ENCODE measurements around the gene CDC37. TPM values are rescaled to one million over a fixed set of nuclear protein-coding genes. Genes with fewer than 3 reads are reported as not detected.

The CDC37 gene
- 100 to 1,000 TPM; 106 to 144 (median 118) TPM for total RNA-seq
- polyA plus RNA-seq, result 100 to 1,000 TPM; 129 to 294 (median 146) TPM

DNA sequence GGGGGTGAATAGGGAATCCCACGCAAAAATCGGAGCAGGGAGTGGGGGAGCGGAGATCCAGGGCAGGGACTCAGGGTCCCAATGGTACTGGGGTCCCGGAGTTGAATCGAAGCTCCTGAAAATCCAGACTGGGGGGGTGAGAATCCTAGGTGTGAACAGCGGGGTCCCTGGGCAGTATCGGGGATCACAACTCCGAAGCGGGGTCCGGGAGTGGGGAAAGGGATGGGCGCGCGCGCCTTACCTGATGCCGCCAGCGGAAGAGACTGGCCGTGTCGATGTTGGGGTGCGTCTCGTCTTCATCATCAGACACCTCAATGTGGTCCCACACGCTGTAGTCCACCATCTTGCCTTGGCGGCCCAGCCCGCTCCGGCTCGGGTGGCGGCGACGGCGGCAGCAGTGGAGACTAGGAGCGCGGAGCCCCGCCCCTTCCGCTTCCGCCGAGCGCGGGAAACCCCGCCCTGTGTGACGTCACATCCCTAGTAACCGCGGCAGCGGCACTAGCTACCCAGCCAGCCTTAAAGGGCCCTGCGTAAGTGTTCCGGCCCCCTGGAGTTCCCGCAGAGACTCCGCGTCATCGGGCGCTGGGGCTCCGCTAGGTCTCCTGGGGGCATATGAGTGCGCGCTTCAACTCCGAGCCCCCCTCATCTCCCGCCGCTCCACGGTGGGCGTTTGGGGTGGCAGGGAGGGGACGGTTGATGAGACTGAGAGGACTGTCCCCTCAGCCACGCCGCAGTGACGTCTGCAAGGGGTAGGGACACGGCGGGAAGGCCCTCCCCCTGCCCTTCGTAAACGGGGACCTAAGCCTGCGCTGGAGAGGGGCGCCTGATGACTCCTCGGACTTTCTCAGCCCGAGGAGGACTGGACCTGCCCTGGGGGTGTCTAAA is at the start of gene CDC37:
Gene CDC37 (minus strand): TSS at position 406 of the 885 bp plus-strand sequence. CDS start 63 bp downstream, at position 343.
- peak within 1 kb of the TSS; percentile 79 to 90 (median 82) for H3K27ac ChIP-seq
- peak; percentile 98 for DNase-seq
- H3K9me3 ChIP-seq, result no peaks in the 10 kb centered on the region
- H3K36me3 ChIP-seq, result no peaks in the 10 kb centered on the region
- H3K27me3 ChIP-seq, result peaks cover 6 to 38% (median 31%) of the 10 kb centered on the region in 3 donors
- peak; percentile 68 to 79 for TF ChIP-seq POLR2A (IDR thresholded peaks at IDR 0.05)
- TF ChIP-seq, protein P1, sequence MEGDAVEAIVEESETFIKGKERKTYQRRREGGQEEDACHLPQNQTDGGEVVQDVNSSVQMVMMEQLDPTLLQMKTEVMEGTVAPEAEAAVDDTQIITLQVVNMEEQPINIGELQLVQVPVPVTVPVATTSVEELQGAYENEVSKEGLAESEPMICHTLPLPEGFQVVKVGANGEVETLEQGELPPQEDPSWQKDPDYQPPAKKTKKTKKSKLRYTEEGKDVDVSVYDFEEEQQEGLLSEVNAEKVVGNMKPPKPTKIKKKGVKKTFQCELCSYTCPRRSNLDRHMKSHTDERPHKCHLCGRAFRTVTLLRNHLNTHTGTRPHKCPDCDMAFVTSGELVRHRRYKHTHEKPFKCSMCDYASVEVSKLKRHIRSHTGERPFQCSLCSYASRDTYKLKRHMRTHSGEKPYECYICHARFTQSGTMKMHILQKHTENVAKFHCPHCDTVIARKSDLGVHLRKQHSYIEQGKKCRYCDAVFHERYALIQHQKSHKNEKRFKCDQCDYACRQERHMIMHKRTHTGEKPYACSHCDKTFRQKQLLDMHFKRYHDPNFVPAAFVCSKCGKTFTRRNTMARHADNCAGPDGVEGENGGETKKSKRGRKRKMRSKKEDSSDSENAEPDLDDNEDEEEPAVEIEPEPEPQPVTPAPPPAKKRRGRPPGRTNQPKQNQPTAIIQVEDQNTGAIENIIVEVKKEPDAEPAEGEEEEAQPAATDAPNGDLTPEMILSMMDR (IDR thresholded peaks at IDR 0.05), result no peak
- peak; percentile 87 to 94 (median 92) for TF ChIP-seq POLR2AphosphoS5 (IDR thresholded peaks at IDR 0.05)
- TF ChIP-seq EP300 (IDR thresholded peaks at IDR 0.05), result peak in 1 of 4 donors; percentile 5
- H3K4me1 ChIP-seq, result peaks cover 0 to 44% (median 36%) of the 10 kb centered on the region in 4 donors
- H3K4me3 ChIP-seq, result peak within 1 kb of the TSS; percentile 70 to 97 (median 93)
- 1% methylated on average over 69 of the region's 69 CpGs for WGBS, 2 donors
- intact Hi-C loops (cut with DNase I), result loop anchor here (2.0 to 10.0 kb wide), 4 partner anchors 21 to 241 kb away; partner anchors contain the start of genes CDKN2D, KRI1 and RAVER1

DNA sequence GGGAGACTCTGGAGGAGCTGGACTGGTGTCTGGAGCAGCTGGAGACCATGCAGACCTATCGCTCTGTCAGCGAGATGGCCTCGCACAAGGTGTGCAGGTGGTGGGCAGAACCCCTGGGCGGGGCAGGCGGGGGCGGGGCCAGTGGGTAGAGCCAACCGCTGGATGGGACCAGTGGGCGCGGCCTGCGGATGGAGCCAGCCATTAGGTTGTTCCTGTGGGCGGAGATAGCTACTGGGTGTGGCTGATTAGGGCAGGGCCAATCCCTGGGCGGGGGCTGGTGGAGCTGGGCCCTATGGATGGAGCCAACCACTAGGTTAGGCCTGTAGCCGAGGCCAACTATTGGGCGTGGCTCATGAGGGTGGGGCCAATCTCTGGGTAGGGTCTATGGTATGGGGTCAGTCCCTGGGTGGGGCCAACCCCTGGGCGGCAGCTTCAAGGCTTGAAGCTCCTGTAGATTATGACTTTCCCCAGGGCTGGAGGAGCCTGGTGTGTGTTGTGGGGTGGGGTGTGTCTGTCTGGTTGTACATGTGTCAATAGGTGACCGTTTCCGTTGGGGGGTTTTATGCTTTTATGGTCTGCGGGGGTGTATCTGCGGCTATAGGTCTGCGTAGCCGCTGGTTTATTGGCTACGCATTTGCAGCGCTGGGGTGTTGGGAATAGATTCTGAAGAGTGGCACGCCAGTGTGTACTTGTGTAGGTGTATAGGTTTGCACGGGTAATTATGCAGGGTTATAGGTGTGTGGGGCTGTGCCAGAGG is 47.7 kb upstream of the CDC37 start:
- no peaks in the 10 kb centered on the region for H3K4me1 ChIP-seq
- 20 to 68% methylated on average over 25 of the region's 25 CpGs for WGBS, 2 donors
- DNase-seq, result no peak
- H3K36me3 ChIP-seq, result peaks cover 0 to 50% (median 11%) of the 10 kb centered on the region in 4 donors
- H3K9me3 ChIP-seq, result no peaks in the 10 kb centered on the region
- H3K27ac ChIP-seq, result no peak overlapping the region
- H3K27me3 ChIP-seq, result no peaks in the 10 kb centered on the region
- TF ChIP-seq POLR2AphosphoS5 (IDR thresholded peaks at IDR 0.05) (no peak), EP300 (IDR thresholded peaks at IDR 0.05) (no peak), POLR2A (IDR thresholded peaks at IDR 0.05) (no peak)
- TF ChIP-seq, protein P1 (IDR thresholded peaks at IDR 0.05), result no peak
- intact Hi-C loops (cut with DNase I), result no loop called here
- no peak overlapping the region for H3K4me3 ChIP-seq

GRCh38 chr19:10450191-10450852 is 47.0 kb upstream of the CDC37 start:
- Histone ChIP-seq H3K4me3 (no peak overlapping the region), H3K4me1 (no peaks in the 10 kb centered on the region), H3K36me3 (peaks cover 0 to 51% (median 11%) of the 10 kb centered on the region in 4 donors), H3K27ac (no peak overlapping the region), H3K27me3 (no peaks in the 10 kb centered on the region), H3K9me3 (no peaks in the 10 kb centered on the region)
- no peak for DNase-seq
- intact Hi-C loops (cut with DNase I), result no loop called here
- TF ChIP-seq, protein P1 (IDR thresholded peaks at IDR 0.05), result no peak
- no peak for TF ChIP-seq POLR2A (IDR thresholded peaks at IDR 0.05)
- TF ChIP-seq POLR2AphosphoS5 (IDR thresholded peaks at IDR 0.05), result no peak
- TF ChIP-seq EP300 (IDR thresholded peaks at IDR 0.05), result no peak
- WGBS, 2 donors, result 83 to 91% methylated on average over 14 of the region's 14 CpGs

GRCh38 chr19:10449037-10449436 is 45.7 kb upstream of the CDC37 start:
- intact Hi-C loops (cut with DNase I), result no loop called here
- no peak for TF ChIP-seq POLR2AphosphoS5 (IDR thresholded peaks at IDR 0.05)
- TF ChIP-seq POLR2A (IDR thresholded peaks at IDR 0.05), result no peak
- no peak for TF ChIP-seq EP300 (IDR thresholded peaks at IDR 0.05)
- TF ChIP-seq, protein P1 (IDR thresholded peaks at IDR 0.05), result no peak
- Histone ChIP-seq H3K4me1 (no peaks in the 10 kb centered on the region), H3K36me3 (peaks cover 0 to 47% (median 11%) of the 10 kb centered on the region in 4 donors), H3K27ac (no peak overlapping the region), H3K27me3 (no peaks in the 10 kb centered on the region), H3K9me3 (no peaks in the 10 kb centered on the region), H3K4me3 (no peak overlapping the region)
- WGBS, 2 donors, result 94 to 95% methylated on average over 7 of the region's 7 CpGs
- no peak for DNase-seq

Measured in sigmoid colon (tissue), 7 donors.